Astrocyte (in vitro differentiated cells and primary cell): ENCODE measurements around the gene NUTM1. TPM values are rescaled to one million over a fixed set of nuclear protein-coding genes. Genes with fewer than 3 reads are reported as not detected.

Experiments
- DNase-seq: peaks from one replicate; pipeline ENCODE4 v3.0.0-alpha.2; 2010; ENCODE audit warnings: low read depth
- FAIRE-seq: peaks from 2 replicates; lab custom pipeline; 2011; peaks lifted over from hg19 to GRCh38; lab: Jason Lieb, UNC
- H2AFZ ChIP-seq: 2 replicates; pipeline ENCODE4 v1.6.0; 2012; ENCODE audit warnings: low read depth, low read length, inconsistent platforms
- H3K27ac ChIP-seq: 2 replicates; pipeline ENCODE4 v1.5.1; 2011; ENCODE audit warnings: low read depth, low read length, inconsistent platforms
- H3K27me3 ChIP-seq: 2 replicates; pipeline ENCODE4 v1.6.0; 2011; ENCODE audit warnings: low read length, inconsistent platforms; ENCODE audit not compliant: insufficient read depth
- H3K36me3 ChIP-seq: 2 replicates; pipeline ENCODE4 v1.5.1; 2011; ENCODE audit warnings: low read length, inconsistent platforms; ENCODE audit not compliant: insufficient read depth
- H3K4me1 ChIP-seq: 2 replicates; pipeline ENCODE4 v1.5.1; 2011; ENCODE audit warnings: low read length, inconsistent platforms; ENCODE audit not compliant: insufficient read depth
- H3K4me2 ChIP-seq: 2 replicates; pipeline ENCODE4 v1.6.0; 2012; ENCODE audit warnings: low read length, inconsistent platforms
- H3K4me3 ChIP-seq: 2 replicates; pipeline ENCODE4 v1.5.1; 2011; ENCODE audit warnings: low read depth, mild to moderate bottlenecking, low read length, inconsistent platforms; ENCODE audit not compliant: insufficient read depth
- H3K79me2 ChIP-seq: 2 replicates; pipeline ENCODE4 v1.6.0; 2012; ENCODE audit warnings: mild to moderate bottlenecking, low read length, inconsistent platforms; ENCODE audit not compliant: insufficient read depth
- H3K9ac ChIP-seq: 2 replicates; pipeline ENCODE4 v1.6.0; 2012; ENCODE audit warnings: mild to moderate bottlenecking, low read length, inconsistent platforms
- H3K9me3 ChIP-seq: 2 replicates; pipeline ENCODE4 v1.5.1; 2012; ENCODE audit warnings: low read depth, mild to moderate bottlenecking, low read length, inconsistent platforms; ENCODE audit not compliant: insufficient read depth
- H4K20me1 ChIP-seq: 2 replicates; pipeline ENCODE4 v1.6.0; 2012; ENCODE audit warnings: low read length, inconsistent platforms; ENCODE audit not compliant: insufficient read depth
- H3K27ac Mint-ChIP-seq: one replicate; pipeline ENCODE4 v1.8.0; 2021; ENCODE audit warnings: mild to moderate bottlenecking, mixed read lengths; ENCODE audit not compliant: unreplicated experiment
- H3K27me3 Mint-ChIP-seq: one replicate; pipeline ENCODE4 v1.8.0; 2021; ENCODE audit warnings: low read depth, mixed read lengths; ENCODE audit not compliant: unreplicated experiment
- H3K36me3 Mint-ChIP-seq: one replicate; pipeline ENCODE4 v1.8.0; 2021; ENCODE audit warnings: low read depth, mixed read lengths; ENCODE audit not compliant: unreplicated experiment
- H3K4me1 Mint-ChIP-seq: one replicate; pipeline ENCODE4 v1.8.0; 2021; ENCODE audit warnings: low read depth, mixed read lengths; ENCODE audit not compliant: unreplicated experiment
- H3K4me3 Mint-ChIP-seq: one replicate; pipeline ENCODE4 v1.8.0; 2021; ENCODE audit warnings: mild to moderate bottlenecking, moderate library complexity, mixed read lengths; ENCODE audit not compliant: unreplicated experiment
- H3K9me3 Mint-ChIP-seq: one replicate; pipeline ENCODE4 v1.8.0; 2021; ENCODE audit warnings: mild to moderate bottlenecking, mixed read lengths; ENCODE audit not compliant: unreplicated experiment
- EZH2 ChIP-seq: IDR thresholded peaks from 2 replicates; pipeline ENCODE4 v1.6.1; 2012; ENCODE audit warnings: mild to moderate bottlenecking, low read length, inconsistent platforms; ENCODE audit not compliant: insufficient read depth
- total RNA-seq: library from RNA; stranded (reverse); gene quantifications from 2 replicates; pipeline ENCODE4 v1.2.1, GENCODE V29; 2021
- TF ChIP-seq, protein P1 (sequence below): IDR thresholded peaks from 2 replicates; pipeline ENCODE4 v1.5.1; 2011; ENCODE audit warnings: low read depth, mild to moderate bottlenecking, inconsistent platforms, low read length, moderate library complexity; ENCODE audit not compliant: insufficient read depth

Gene NUTM1
- total RNA-seq, 1 donor from 2014 or later, result not detected

DNA sequence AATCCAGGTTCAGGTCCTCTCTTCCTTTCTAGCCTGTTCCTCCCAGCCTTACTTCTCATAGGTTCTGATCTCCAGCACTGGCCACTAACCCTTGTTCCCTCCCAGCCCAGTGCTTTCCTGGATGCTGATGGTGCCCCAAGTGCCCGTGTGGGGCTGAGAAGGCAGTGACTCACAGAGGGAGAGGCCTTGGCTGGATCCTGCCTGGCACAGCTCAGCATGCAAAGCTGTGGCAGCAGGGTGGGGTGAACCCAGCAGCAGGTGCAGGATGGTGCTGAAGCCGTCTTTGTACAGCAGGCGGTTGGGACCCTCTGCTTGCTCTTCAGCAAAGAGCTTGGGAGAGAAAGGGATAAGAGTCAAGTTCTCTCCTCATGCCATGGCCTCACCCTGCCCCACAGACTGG lies 16.3 kb downstream of the NUTM1 start:
- H3K36me3 Mint-ChIP-seq, result peaks cover 34% of the 10 kb centered on the region

DNA sequence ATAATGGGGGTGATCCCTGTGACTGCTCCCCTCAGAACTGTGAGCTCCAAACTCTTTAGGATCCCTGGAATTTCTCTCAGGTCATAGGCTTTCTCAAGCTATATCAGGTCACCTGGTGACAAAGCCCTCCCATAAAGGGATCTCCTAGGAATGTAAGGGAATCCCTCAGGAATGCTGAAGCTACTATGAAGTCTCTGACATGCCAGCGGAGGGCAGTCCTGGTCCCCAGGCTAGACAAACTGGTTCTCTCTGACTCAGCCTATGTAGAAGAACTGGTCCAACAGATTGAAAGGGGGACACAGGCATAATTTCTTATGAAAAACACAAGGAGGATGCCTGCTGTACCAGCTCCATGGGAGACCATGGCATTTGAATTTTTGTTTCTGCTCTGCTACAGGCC lies 17.2 kb downstream of the NUTM1 start:
- Histone ChIP-seq H4K20me1 (peaks cover 14% of the 10 kb centered on the region), H3K79me2 (peaks cover 7% of the 10 kb centered on the region), H3K27ac (no peak overlapping the region), H3K36me3 (peaks cover 13% of the 10 kb centered on the region), H3K4me2 (no peak overlapping the region), H3K9me3 (no peaks in the 10 kb centered on the region), H3K9ac (no peak overlapping the region), H3K4me1 (peaks cover under 1% of the 10 kb centered on the region), H2AFZ (no peak overlapping the region), H3K27me3 (no peaks in the 10 kb centered on the region), H3K4me3 (no peak overlapping the region)
- FAIRE-seq, result no peak
- H3K27ac Mint-ChIP-seq, result no peak overlapping the region
- H3K4me3 Mint-ChIP-seq, result no peak overlapping the region
- H3K27me3 Mint-ChIP-seq, result no peaks in the 10 kb centered on the region
- H3K36me3 Mint-ChIP-seq, result peaks cover 30% of the 10 kb centered on the region
- H3K4me1 Mint-ChIP-seq, result peaks cover 3% of the 10 kb centered on the region
- TF ChIP-seq, protein P1, sequence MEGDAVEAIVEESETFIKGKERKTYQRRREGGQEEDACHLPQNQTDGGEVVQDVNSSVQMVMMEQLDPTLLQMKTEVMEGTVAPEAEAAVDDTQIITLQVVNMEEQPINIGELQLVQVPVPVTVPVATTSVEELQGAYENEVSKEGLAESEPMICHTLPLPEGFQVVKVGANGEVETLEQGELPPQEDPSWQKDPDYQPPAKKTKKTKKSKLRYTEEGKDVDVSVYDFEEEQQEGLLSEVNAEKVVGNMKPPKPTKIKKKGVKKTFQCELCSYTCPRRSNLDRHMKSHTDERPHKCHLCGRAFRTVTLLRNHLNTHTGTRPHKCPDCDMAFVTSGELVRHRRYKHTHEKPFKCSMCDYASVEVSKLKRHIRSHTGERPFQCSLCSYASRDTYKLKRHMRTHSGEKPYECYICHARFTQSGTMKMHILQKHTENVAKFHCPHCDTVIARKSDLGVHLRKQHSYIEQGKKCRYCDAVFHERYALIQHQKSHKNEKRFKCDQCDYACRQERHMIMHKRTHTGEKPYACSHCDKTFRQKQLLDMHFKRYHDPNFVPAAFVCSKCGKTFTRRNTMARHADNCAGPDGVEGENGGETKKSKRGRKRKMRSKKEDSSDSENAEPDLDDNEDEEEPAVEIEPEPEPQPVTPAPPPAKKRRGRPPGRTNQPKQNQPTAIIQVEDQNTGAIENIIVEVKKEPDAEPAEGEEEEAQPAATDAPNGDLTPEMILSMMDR, result no peak
- TF ChIP-seq EZH2, result no peak
- no peak for DNase-seq
- no peaks in the 10 kb centered on the region for H3K9me3 Mint-ChIP-seq

More for the DNA sequence above, 16.3 kb downstream of the NUTM1 start:
- Histone ChIP-seq H4K20me1 (peaks cover 7% of the 10 kb centered on the region), H3K36me3 (peaks cover 13% of the 10 kb centered on the region), H3K4me2 (no peak overlapping the region), H3K27me3 (no peaks in the 10 kb centered on the region), H2AFZ (no peak overlapping the region), H3K4me3 (no peak overlapping the region), H3K9ac (no peak overlapping the region), H3K4me1 (no peaks in the 10 kb centered on the region), H3K9me3 (no peaks in the 10 kb centered on the region), H3K79me2 (no peaks in the 10 kb centered on the region), H3K27ac (no peak overlapping the region)
- Mint-ChIP-seq H3K4me3 (no peak overlapping the region), H3K4me1 (peaks cover 3% of the 10 kb centered on the region), H3K27me3 (no peaks in the 10 kb centered on the region), H3K27ac (no peak overlapping the region), H3K9me3 (no peaks in the 10 kb centered on the region)
- TF ChIP-seq, protein P1, result no peak
- no peak for TF ChIP-seq EZH2
- DNase-seq (no peak), FAIRE-seq (no peak)

DNA sequence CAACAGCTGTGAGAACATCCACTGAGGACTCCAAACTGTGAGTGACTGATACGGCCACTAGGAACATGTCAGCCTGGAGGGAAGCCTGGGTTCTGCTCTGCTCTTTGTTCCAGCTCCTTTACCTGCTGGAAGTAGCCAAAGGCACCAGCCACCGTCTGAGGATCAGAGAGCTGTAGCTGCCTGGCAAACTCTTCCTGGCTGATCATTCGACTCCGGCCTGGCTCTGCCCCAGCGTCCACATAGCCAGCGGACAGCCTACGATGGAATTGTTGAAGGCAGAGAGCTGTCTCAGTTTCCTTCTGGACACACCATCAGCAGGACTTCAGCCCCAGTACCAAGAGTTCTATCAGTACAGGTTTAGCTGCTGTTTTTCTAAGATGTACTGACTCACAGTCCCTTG lies 18.2 kb downstream of the NUTM1 start:
- no peaks in the 10 kb centered on the region for H3K27me3 ChIP-seq
- H3K27ac Mint-ChIP-seq, result no peak overlapping the region
- H3K9me3 Mint-ChIP-seq, result no peaks in the 10 kb centered on the region
- H3K4me3 ChIP-seq, result no peak overlapping the region
- peaks cover 24% of the 10 kb centered on the region for H4K20me1 ChIP-seq
- TF ChIP-seq, protein P1, result no peak
- no peak for TF ChIP-seq EZH2
- DNase-seq, result no peak
- no peak overlapping the region for H3K4me2 ChIP-seq
- H3K4me1 ChIP-seq, result peaks cover 9% of the 10 kb centered on the region
- no peak overlapping the region for H3K27ac ChIP-seq
- H3K36me3 ChIP-seq, result peaks cover 13% of the 10 kb centered on the region
- H3K36me3 Mint-ChIP-seq, result peaks cover 26% of the 10 kb centered on the region
- no peaks in the 10 kb centered on the region for H3K9me3 ChIP-seq
- peaks cover 10% of the 10 kb centered on the region for H3K4me1 Mint-ChIP-seq
- H3K9ac ChIP-seq, result no peak overlapping the region
- peaks cover 17% of the 10 kb centered on the region for H3K79me2 ChIP-seq
- H3K4me3 Mint-ChIP-seq, result no peak overlapping the region
- no peak for FAIRE-seq
- no peak overlapping the region for H2AFZ ChIP-seq
- H3K27me3 Mint-ChIP-seq, result no peaks in the 10 kb centered on the region
